Measurements from ENCODE around the gene HES3.

The HES3 gene

GRCh38 chr1:6243993-6244392 is at the start of gene HES3:
TSS of gene HES3 (plus strand) at chr1:6244179. CDS start at chr1:6244366, 187 bp downstream.
- Histone ChIP-seq H3K4me1 (ENCODE audit: control insufficient read depth, insufficient read depth, low read length) (peaks cover 43% of the 10 kb centered on the region), H3K9me3 (ENCODE audit: control insufficient read depth, insufficient read depth, low read depth, low read length) (no peaks in the 10 kb centered on the region), H3K36me3 (ENCODE audit: control insufficient read depth, insufficient read depth, low read length) (no peaks in the 10 kb centered on the region), H3K27ac (ENCODE audit: low read depth, low read length) (no peak within 1 kb of the TSS), H3K4me3 (ENCODE audit: low read depth, low read length) (peak within 1 kb of the TSS; percentile 71), H3K27me3 (ENCODE audit: control insufficient read depth, insufficient read depth, low read length) (peaks cover 82% of the 10 kb centered on the region), H3K9ac (ENCODE audit: low read length) (peak within 1 kb of the TSS; percentile 43)

- H3K4me1 ChIP-seq (ENCODE audit: control insufficient read depth, insufficient read depth, low read length) = peaks cover 19% of the 10 kb centered on the region
- H3K36me3 ChIP-seq (ENCODE audit: control insufficient read depth, insufficient read depth, low read length) = peaks cover 52% of the 10 kb centered on the region
- peak overlapping the region; percentile 97 for H3K27ac ChIP-seq (ENCODE audit: low read depth, low read length)
- no peaks in the 10 kb centered on the region for H3K27me3 ChIP-seq (ENCODE audit: control insufficient read depth, insufficient read depth, low read length)
- H3K4me3 ChIP-seq (ENCODE audit: low read depth, low read length) = peak overlapping the region; percentile 96
- H3K9me3 ChIP-seq (ENCODE audit: control insufficient read depth, insufficient read depth, low read depth, low read length) = no peaks in the 10 kb centered on the region
- H3K9ac ChIP-seq (ENCODE audit: low read length) = peak overlapping the region; percentile 98
Observed at GRCh38 chr1:6197746-6198427, 46.1 kb upstream of the HES3 start.

- Histone ChIP-seq H3K4me3 (ENCODE audit: low read depth, low read length) (peak overlapping the region; percentile 96), H3K36me3 (ENCODE audit: control insufficient read depth, insufficient read depth, low read length) (peaks cover 43% of the 10 kb centered on the region), H3K4me1 (ENCODE audit: control insufficient read depth, insufficient read depth, low read length) (peaks cover 19% of the 10 kb centered on the region), H3K9ac (ENCODE audit: low read length) (peak overlapping the region; percentile 98), H3K27me3 (ENCODE audit: control insufficient read depth, insufficient read depth, low read length) (no peaks in the 10 kb centered on the region), H3K9me3 (ENCODE audit: control insufficient read depth, insufficient read depth, low read depth, low read length) (no peaks in the 10 kb centered on the region), H3K27ac (ENCODE audit: low read depth, low read length) (peak overlapping the region; percentile 97)
Observed at GRCh38 chr1:6198646-6199297, 45.2 kb upstream of the HES3 start.

DNA sequence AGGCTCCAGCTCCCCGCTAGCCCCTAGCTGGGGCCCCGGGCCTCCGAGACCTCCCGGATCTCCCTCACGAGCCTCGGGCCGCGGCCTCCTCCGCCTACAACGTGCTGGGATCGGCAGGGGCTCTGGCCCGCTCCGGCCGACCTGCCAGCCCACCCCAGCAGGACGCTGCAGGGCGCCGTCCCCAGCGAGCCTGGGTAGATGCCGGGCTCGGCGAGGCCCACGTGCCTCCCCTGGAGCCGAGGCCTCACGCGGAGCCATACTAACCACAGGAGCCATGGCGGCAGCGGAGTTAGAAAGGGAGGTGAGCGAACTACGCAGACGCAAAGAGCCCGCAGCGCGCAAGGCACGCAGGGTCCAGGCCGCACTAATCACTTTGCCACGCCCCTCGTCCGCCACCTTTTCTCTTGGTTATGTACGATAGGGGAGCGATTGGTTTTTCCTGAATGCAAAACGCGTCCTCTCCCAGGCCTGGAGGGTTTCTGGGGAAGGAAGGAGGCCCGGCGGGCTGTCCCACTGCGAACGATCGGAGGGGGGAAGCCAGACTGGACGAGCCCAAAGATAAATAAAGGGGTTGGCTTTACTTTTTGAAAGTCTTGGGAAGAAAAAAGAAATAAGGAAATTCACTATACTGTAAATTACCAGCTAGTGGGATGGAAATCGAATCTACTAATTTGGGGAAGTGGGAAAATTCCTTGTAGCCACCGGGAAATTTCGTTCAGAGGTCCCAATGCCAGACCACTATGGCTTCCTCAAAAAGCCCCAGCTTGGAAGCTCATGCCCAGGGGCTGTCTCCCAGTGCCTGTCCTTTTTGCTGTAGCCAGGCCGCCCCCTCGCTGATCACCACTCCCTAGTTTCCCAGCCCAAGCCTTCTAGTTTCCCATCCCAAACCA is 44.4 kb upstream of the HES3 start, which contains the start of gene RPL22:
Gene RPL22, minus strand, starts transcription at position 298 of the 890 bp plus-strand sequence. Its CDS starts 22 bp downstream, at position 276.
- Histone ChIP-seq H3K9me3 (ENCODE audit: control insufficient read depth, insufficient read depth, low read depth, low read length) (no peaks in the 10 kb centered on the region), H3K27ac (ENCODE audit: low read depth, low read length) (peak within 1 kb of the TSS; percentile 97), H3K36me3 (ENCODE audit: control insufficient read depth, insufficient read depth, low read length) (peaks cover 35% of the 10 kb centered on the region), H3K27me3 (ENCODE audit: control insufficient read depth, insufficient read depth, low read length) (no peaks in the 10 kb centered on the region), H3K4me3 (ENCODE audit: low read depth, low read length) (peak within 1 kb of the TSS; percentile 96), H3K9ac (ENCODE audit: low read length) (peak within 1 kb of the TSS; percentile 98), H3K4me1 (ENCODE audit: control insufficient read depth, insufficient read depth, low read length) (peaks cover 19% of the 10 kb centered on the region)

- H3K9ac ChIP-seq (ENCODE audit: low read length) = peak overlapping the region; percentile 98
- peaks cover 19% of the 10 kb centered on the region for H3K4me1 ChIP-seq (ENCODE audit: control insufficient read depth, insufficient read depth, low read length)
- peak overlapping the region; percentile 90 for H3K27ac ChIP-seq (ENCODE audit: low read depth, low read length)
- no peaks in the 10 kb centered on the region for H3K27me3 ChIP-seq (ENCODE audit: control insufficient read depth, insufficient read depth, low read length)
- peaks cover 28% of the 10 kb centered on the region for H3K36me3 ChIP-seq (ENCODE audit: control insufficient read depth, insufficient read depth, low read length)
- H3K9me3 ChIP-seq (ENCODE audit: control insufficient read depth, insufficient read depth, low read depth, low read length) = no peaks in the 10 kb centered on the region
- peak overlapping the region; percentile 96 for H3K4me3 ChIP-seq (ENCODE audit: low read depth, low read length)
Observed at GRCh38 chr1:6200188-6200809, 43.7 kb upstream of the HES3 start.

- H3K27me3 ChIP-seq (ENCODE audit: control insufficient read depth, insufficient read depth, low read length) = peaks cover 18% of the 10 kb centered on the region
- no peak overlapping the region for H3K9ac ChIP-seq (ENCODE audit: low read length)
- peaks cover 9% of the 10 kb centered on the region for H3K36me3 ChIP-seq (ENCODE audit: control insufficient read depth, insufficient read depth, low read length)
- peaks cover 19% of the 10 kb centered on the region for H3K4me1 ChIP-seq (ENCODE audit: control insufficient read depth, insufficient read depth, low read length)
- no peak overlapping the region for H3K4me3 ChIP-seq (ENCODE audit: low read depth, low read length)
- H3K27ac ChIP-seq (ENCODE audit: low read depth, low read length) = no peak overlapping the region
- no peaks in the 10 kb centered on the region for H3K9me3 ChIP-seq (ENCODE audit: control insufficient read depth, insufficient read depth, low read depth, low read length)
Observed at GRCh38 chr1:6202256-6202655, 41.7 kb upstream of the HES3 start.

GRCh38 chr1:6205849-6206519 is 38.0 kb upstream of the HES3 start, which contains the start of gene RNF207:
TSS of gene RNF207 (plus strand) at chr1:6206119. CDS start at chr1:6206536, 417 bp downstream.
- H3K27me3 ChIP-seq (ENCODE audit: control insufficient read depth, insufficient read depth, low read length) = peaks cover 41% of the 10 kb centered on the region
- peak within 1 kb of the TSS; percentile 40; the same call in 1 of the 2 replicates for H3K27ac ChIP-seq (ENCODE audit: low read depth, low read length)
- peaks cover 13% of the 10 kb centered on the region for H3K4me1 ChIP-seq (ENCODE audit: control insufficient read depth, insufficient read depth, low read length)
- H3K9me3 ChIP-seq (ENCODE audit: control insufficient read depth, insufficient read depth, low read depth, low read length) = no peaks in the 10 kb centered on the region
- H3K4me3 ChIP-seq (ENCODE audit: low read depth, low read length) = peak within 1 kb of the TSS; percentile 72
- 0 out of 2 replicates have a peak, but pooled peaks cover 2% of the 10 kb centered on the region for H3K36me3 ChIP-seq (ENCODE audit: control insufficient read depth, insufficient read depth, low read length)
- peak within 1 kb of the TSS; percentile 78 for H3K9ac ChIP-seq (ENCODE audit: low read length)

DNA sequence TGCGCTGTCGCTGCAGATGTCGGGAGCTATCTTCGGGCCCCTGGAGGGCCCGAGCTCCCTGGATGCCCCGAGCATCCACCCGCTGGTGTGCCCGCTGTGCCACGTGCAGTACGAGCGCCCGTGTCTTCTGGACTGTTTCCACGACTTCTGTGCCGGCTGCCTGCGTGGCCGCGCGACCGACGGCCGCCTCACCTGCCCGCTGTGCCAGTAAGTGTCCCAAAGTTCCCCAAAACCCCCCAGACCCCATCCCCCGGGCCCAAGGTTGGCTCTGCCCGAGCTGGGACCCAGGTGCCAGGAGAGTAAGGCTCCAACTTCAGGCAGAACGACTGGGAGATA is 37.5 kb upstream of the HES3 start:
- Histone ChIP-seq H3K36me3 (ENCODE audit: control insufficient read depth, insufficient read depth, low read length) (0 out of 2 replicates have a peak, but pooled peaks cover 2% of the 10 kb centered on the region), H3K27ac (ENCODE audit: low read depth, low read length) (no peak overlapping the region), H3K9me3 (ENCODE audit: control insufficient read depth, insufficient read depth, low read depth, low read length) (no peaks in the 10 kb centered on the region), H3K9ac (ENCODE audit: low read length) (no peak overlapping the region), H3K27me3 (ENCODE audit: control insufficient read depth, insufficient read depth, low read length) (peaks cover 41% of the 10 kb centered on the region), H3K4me1 (ENCODE audit: control insufficient read depth, insufficient read depth, low read length) (peaks cover 13% of the 10 kb centered on the region), H3K4me3 (ENCODE audit: low read depth, low read length) (peak overlapping the region; percentile 72)

- Histone ChIP-seq H3K9ac (ENCODE audit: low read length) (no peak overlapping the region), H3K27me3 (ENCODE audit: control insufficient read depth, insufficient read depth, low read length) (peaks cover 41% of the 10 kb centered on the region), H3K27ac (ENCODE audit: low read depth, low read length) (no peak overlapping the region)
Observed at GRCh38 chr1:6207075-6207885, 36.7 kb upstream of the HES3 start.

More at GRCh38 chr1:6207075-6207885, 36.7 kb upstream of the HES3 start:
- Histone ChIP-seq H3K4me1 (ENCODE audit: control insufficient read depth, insufficient read depth, low read length) (peaks cover 13% of the 10 kb centered on the region), H3K9me3 (ENCODE audit: control insufficient read depth, insufficient read depth, low read depth, low read length) (no peaks in the 10 kb centered on the region), H3K36me3 (ENCODE audit: control insufficient read depth, insufficient read depth, low read length) (0 out of 2 replicates have a peak, but pooled peaks cover 2% of the 10 kb centered on the region), H3K4me3 (ENCODE audit: low read depth, low read length) (0 out of 2 replicates have a peak overlapping the region, but pooled peaks have one; percentile 72)
